AG04449 (cell line): ENCODE measurements around the gene OTOP2.
"Not testable (repeated sequence)": the region's sequence is repeated elsewhere in the genome, so short reads cannot be mapped to it uniquely, and the experiment has no call there.

Experiments used
- CTCF ChIA-PET: fragments of 350-600 bp; formaldehyde crosslinking; extraction: SDS; loops from one replicate; lab custom pipeline; 2021; ENCODE audit warnings: antibody characterized with exemption; lab: Yijun Ruan, JAX
- POLR2A ChIA-PET: fragments of 400-600, 350-600 bp; formaldehyde crosslinking; extraction: SDS; loops from one replicate; lab custom pipeline; 2020; ENCODE audit warnings: antibody characterized with exemption, inconsistent platforms; lab: Yijun Ruan, JAX
- DNase-seq: peaks from one replicate; pipeline ENCODE4 v3.0.0-alpha.2; 2010; ENCODE audit warnings: low read depth, low spot score
- H3K4me3 ChIP-seq: 2 replicates; pipeline ENCODE4 v1.5.1; 2011; ENCODE audit warnings: low read depth, mild to moderate bottlenecking, control low read depth, low read length
- TF ChIP-seq, protein P1 (sequence below): IDR thresholded peaks from one replicate; pipeline ENCODE4 v1.5.1; 2011; ENCODE audit warnings: mild to moderate bottlenecking, moderate library complexity, low read length, control low read depth, inconsistent platforms; ENCODE audit not compliant: insufficient read depth; ENCODE audit errors: missing control alignments

OTOP2 gene

GRCh38 chr17:74964246-74964761, 40.2 kb downstream of the OTOP2 start:
- ChIA-PET POLR2A (no interaction called here), CTCF (interaction anchor here (0.6 to 9.5 kb wide), 10 partner anchors 6 to 275 kb away, joined by 3 to 181 read pairs (median 16); partner anchors contain the start of genes HID1, MRPL58 and NUP85)
- TF ChIP-seq, protein P1, sequence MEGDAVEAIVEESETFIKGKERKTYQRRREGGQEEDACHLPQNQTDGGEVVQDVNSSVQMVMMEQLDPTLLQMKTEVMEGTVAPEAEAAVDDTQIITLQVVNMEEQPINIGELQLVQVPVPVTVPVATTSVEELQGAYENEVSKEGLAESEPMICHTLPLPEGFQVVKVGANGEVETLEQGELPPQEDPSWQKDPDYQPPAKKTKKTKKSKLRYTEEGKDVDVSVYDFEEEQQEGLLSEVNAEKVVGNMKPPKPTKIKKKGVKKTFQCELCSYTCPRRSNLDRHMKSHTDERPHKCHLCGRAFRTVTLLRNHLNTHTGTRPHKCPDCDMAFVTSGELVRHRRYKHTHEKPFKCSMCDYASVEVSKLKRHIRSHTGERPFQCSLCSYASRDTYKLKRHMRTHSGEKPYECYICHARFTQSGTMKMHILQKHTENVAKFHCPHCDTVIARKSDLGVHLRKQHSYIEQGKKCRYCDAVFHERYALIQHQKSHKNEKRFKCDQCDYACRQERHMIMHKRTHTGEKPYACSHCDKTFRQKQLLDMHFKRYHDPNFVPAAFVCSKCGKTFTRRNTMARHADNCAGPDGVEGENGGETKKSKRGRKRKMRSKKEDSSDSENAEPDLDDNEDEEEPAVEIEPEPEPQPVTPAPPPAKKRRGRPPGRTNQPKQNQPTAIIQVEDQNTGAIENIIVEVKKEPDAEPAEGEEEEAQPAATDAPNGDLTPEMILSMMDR = no peak
- DNase-seq = no peak
- no peak overlapping the region for H3K4me3 ChIP-seq

GRCh38 chr17:74964988-74965622, 41.0 kb downstream of the OTOP2 start:
- no peak for DNase-seq
- TF ChIP-seq, protein P1 = no peak
- ChIA-PET CTCF (interaction anchor here (5.8 to 10.6 kb wide), 2 partner anchors 5 to 48 kb away, joined by 74 to 181 read pairs; partner anchors contain the start of gene MRPL58), POLR2A (no interaction called here)
- H3K4me3 ChIP-seq = no peak overlapping the region

GRCh38 chr17:74968361-74968780, 44.3 kb downstream of the OTOP2 start:
- no peak for DNase-seq
- POLR2A ChIA-PET = no interaction called here
- CTCF ChIA-PET = interaction anchor here (1.0 to 10.6 kb wide), 2 partner anchors 9 to 20 kb away, joined by 4 to 181 read pairs; no protein-coding TSS in a partner anchor
- H3K4me3 ChIP-seq = no peak overlapping the region
- TF ChIP-seq, protein P1 = no peak

GRCh38 chr17:74969501-74969900, 45.4 kb downstream of the OTOP2 start:
- POLR2A ChIA-PET = not testable (repeated sequence)
- CTCF ChIA-PET = interaction anchor here (1.2 to 10.6 kb wide), 3 partner anchors 10 to 54 kb away, joined by 3 to 181 read pairs (median 4); no protein-coding TSS in a partner anchor

DNA sequence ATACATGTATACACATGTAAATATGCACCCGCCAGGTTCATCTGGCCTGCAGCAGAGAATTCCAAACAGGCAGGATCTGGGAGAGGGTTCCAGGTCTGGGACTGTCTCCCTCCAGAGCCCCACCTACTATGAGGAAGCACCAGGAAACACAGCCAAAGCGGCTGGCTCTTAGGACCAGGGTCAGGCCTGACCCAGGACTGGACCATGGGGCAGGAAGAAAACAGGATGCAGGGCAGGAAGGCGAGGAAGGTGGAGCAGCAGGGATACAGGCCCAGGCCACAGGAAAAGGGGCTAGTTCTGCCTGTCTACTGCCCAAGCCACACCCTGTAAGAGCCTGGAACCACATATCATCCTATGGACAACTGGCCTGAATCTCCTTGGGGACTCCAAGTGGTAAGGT, 46.3 kb downstream of the OTOP2 start:
- no peak for DNase-seq
- TF ChIP-seq, protein P1 = no peak
- H3K4me3 ChIP-seq = no peak overlapping the region
- ChIA-PET CTCF (interaction anchor here (10.6 kb wide), 1 partner anchor 11 kb away, joined by 181 read pairs; no protein-coding TSS in a partner anchor), POLR2A (no interaction called here)

More at GRCh38 chr17:74969501-74969900, 45.4 kb downstream of the OTOP2 start:
- DNase-seq, H3K4me3 ChIP-seq: not testable (repeated sequence)

DNA sequence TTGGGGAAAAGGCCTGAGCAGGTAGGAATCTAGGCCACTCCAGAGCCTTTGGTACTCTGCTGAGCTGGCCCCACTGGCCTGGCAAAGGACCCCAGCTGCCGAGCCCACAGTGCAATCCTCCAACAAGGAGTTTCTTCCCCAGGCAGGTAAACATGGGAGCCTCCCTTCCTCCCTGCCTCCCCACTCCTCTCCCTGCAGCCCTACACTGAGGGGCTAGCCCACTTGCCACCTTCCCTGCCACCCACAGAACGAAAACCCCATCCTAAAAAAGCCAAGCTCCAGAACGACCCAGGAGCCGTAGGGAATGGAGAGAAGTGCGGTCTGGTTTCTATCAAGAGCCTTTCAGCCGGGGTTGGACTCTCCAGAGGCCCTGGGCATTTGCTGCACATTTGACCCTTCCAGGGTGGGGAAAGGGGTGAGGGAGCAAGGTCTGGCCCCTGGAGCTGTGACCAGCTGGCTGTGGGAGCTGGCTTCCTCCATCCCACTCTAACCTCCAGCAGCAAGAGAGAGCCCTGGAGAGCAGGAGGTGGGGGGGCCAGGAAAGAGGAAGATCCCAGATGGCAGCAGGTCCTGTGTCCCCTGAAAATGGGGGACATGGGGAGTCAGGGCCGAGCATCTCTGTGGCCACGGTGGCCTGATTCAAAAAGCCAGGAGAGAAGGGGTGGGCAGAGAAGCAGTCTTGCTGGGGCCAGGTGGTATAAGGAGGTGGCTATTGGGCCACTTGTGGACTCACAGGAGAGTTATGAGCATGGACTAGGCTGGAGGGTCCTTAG, 47.2 kb downstream of the OTOP2 start:
- DNase-seq = no peak
- CTCF ChIA-PET = interaction anchor here (1.6 to 10.6 kb wide), 2 partner anchors 12 to 226 kb away, joined by 5 to 181 read pairs; no protein-coding TSS in a partner anchor
- no peak overlapping the region for H3K4me3 ChIP-seq
- POLR2A ChIA-PET = no interaction called here
- TF ChIP-seq, protein P1 = no peak
